Heart left ventricle (tissue), 16 donors: ENCODE results near the gene LPP. TPM values are rescaled to one million over a fixed set of nuclear protein-coding genes. Genes with fewer than 3 reads are reported as not detected.

Experiments
- ATAC-seq, 4 donors: fragments of 200-7000 bp; cut with Tn5 transposase; one replicate each; pipeline ENCODE4 v1.9.1; 2020 to 2022; ENCODE audit warnings: moderate library complexity in 4 of 4, mild to moderate bottlenecking in 3 of 4, moderate number of reproducible peaks in 1 of 4
- DNase-seq, 5 donors: peaks; one replicate each; pipeline ENCODE4 v3.0.0-alpha.2; 2020
- H3K27ac ChIP-seq, 12 donors: fragments of 200-600 bp; sonication (generic) in 4 of 12; one replicate each; pipeline versions ENCODE4 v1.5.0 to v1.8.0; 2016 to 2022; ENCODE audit warnings: mild to moderate bottlenecking in 2 of 12
- H3K27me3 ChIP-seq, 9 donors: fragments of 200-600 bp; sonication (generic) in 2 of 9; one replicate each; pipeline versions ENCODE4 v1.5.1 to v1.8.0; 2016 to 2022; ENCODE audit warnings: mild to moderate bottlenecking in 3 of 9
- H3K36me3 ChIP-seq, 9 donors: fragments of 200-600 bp; sonication (generic) in 2 of 9; one replicate each; pipeline versions ENCODE4 v1.5.0 to v1.8.0; 2018 to 2022; ENCODE audit warnings: mild to moderate bottlenecking in 2 of 9
- H3K4me1 ChIP-seq, 12 donors: fragments of 200-600 bp; sonication (generic) in 4 of 12; one replicate each; pipeline versions ENCODE4 v1.5.0 to v1.8.0; 2016 to 2022; ENCODE audit warnings: mild to moderate bottlenecking in 3 of 12
- H3K4me3 ChIP-seq, 12 donors: fragments of 200-600 bp; sonication (generic) in 4 of 12; one replicate each; pipeline versions ENCODE4 v1.5.0 to v1.8.0; 2017 to 2022; ENCODE audit warnings: mild to moderate bottlenecking in 9 of 12, moderate library complexity in 4 of 12
- H3K9me3 ChIP-seq, 12 donors: fragments of 200-600 bp; sonication (generic) in 4 of 12; one replicate each; pipeline versions ENCODE4 v1.5.0 to v1.8.0; 2016 to 2022; ENCODE audit warnings: mild to moderate bottlenecking in 1 of 12
- POLR2A ChIP-seq, 2 donors: fragments of 450-650 bp; IDR thresholded peaks; one replicate each; pipeline ENCODE4 v1.6.1; 2017; ENCODE audit warnings: antibody characterized with exemption in 2 of 2, mild to moderate bottlenecking in 2 of 2, moderate library complexity in 2 of 2
- WGBS, 4 donors: extraction: QIAGEN DNeasy Blood & Tissue Kit in 2 of 4; methylation state at CpG; one replicate each; pipeline versions ENCODE4 v1.1.5 to v1.1.7; 2013 to 2018; 5-methylcytosine and 5-hydroxymethylcytosine counted together
- intact Hi-C, 10 donors: fragments of 100-400 bp; cut with DNase I; formaldehyde crosslinking; loops; one replicate each; pipeline versions ENCODE4 v1.11.1 to v1.14.2; 2022
- polyA plus RNA-seq, 2 donors: library from polyadenylated mRNA; stranded (reverse); fragments of 200-250 nt; gene quantifications; one replicate each; pipeline ENCODE4 v1.2.3, GENCODE V29; 2013
- total RNA-seq, 9 donors: library from RNA; depleted of rRNA in 2 of 9; stranded (reverse); fragments of >200 nt in 2 of 9; fragmentation: NEBNext Ultra II Directional in 3 of 9; extraction: Animal tissue kit (Norgen Biotek cat#: 25700) in 3 of 9; gene quantifications; one replicate each; pipeline versions ENCODE4 v1.1.0 to v1.2.4, GENCODE V29; 2016 to 2023
- TF ChIP-seq, protein P1 (sequence below), 12 donors: fragments of 200-600 bp; sonication (generic) in 4 of 12; IDR thresholded peaks; one replicate each; pipeline versions ENCODE4 v1.5.0 to v1.8.0; 2018 to 2022; ENCODE audit warnings: antibody characterized with exemption in 12 of 12, mild to moderate bottlenecking in 5 of 12
- donor health status: ischemic (EF 13 %, LVEDD 7.1; RV severe dilation, severe dysfunction).
- donor health status: healthy with polysubstance abuse.
- donor health status: DM: no; HTN: yes; CAD: no.
- donor health status: DM: no; HTN: no; CAD: no.
- donor health status: ischemic (EF 25% LVEDD 6.9; RV normal size, moderate dysfunction).
- donor health status: ischemic (EF 25% LVEDD 5.7; RV mildly dilated, moderate dysfunction).
- donor health status: healthy.
- donor health status: DM: yes; HTN: yes; CAD: no.
- donor health status: ischemic (EF 35%, LVEDD 5.7; RV mildly dilated, moderate dysfunction).
- donor health status: nonischemic (EF 11% LVEDD 7.7; RV severe dilation, severe dysfunction).
- donor health status: DM: yes; HTN: yes; CAD: no.
- donor health status: PGD.
- donor health status: ischemic (EF 29% LVEDD 5.4; RV normal size, mild dysfunction).
- donor health status: nonischemic (EF 23%, LVEDD 6.1; RV moderate dilation, normal function).

Gene LPP
- total and polyA plus RNA-seq, 11 donors: 9.2 to 178 (median 100) TPM

- TF ChIP-seq, protein P1, sequence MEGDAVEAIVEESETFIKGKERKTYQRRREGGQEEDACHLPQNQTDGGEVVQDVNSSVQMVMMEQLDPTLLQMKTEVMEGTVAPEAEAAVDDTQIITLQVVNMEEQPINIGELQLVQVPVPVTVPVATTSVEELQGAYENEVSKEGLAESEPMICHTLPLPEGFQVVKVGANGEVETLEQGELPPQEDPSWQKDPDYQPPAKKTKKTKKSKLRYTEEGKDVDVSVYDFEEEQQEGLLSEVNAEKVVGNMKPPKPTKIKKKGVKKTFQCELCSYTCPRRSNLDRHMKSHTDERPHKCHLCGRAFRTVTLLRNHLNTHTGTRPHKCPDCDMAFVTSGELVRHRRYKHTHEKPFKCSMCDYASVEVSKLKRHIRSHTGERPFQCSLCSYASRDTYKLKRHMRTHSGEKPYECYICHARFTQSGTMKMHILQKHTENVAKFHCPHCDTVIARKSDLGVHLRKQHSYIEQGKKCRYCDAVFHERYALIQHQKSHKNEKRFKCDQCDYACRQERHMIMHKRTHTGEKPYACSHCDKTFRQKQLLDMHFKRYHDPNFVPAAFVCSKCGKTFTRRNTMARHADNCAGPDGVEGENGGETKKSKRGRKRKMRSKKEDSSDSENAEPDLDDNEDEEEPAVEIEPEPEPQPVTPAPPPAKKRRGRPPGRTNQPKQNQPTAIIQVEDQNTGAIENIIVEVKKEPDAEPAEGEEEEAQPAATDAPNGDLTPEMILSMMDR (IDR thresholded peaks at IDR 0.05): no peak
- TF ChIP-seq POLR2A (IDR thresholded peaks at IDR 0.05): no peak
- Histone ChIP-seq H3K36me3 (no peaks in the 10 kb centered on the region), H3K27me3 (no peaks in the 10 kb centered on the region), H3K4me3 (no peak overlapping the region), H3K27ac (no peak overlapping the region), H3K4me1 (peaks cover 0 to 16% (median 2%) of the 10 kb centered on the region in 12 donors), H3K9me3 (no peaks in the 10 kb centered on the region)
- ATAC-seq (no peak), DNase-seq (no peak)
- intact Hi-C loops: no loop called here
- WGBS, 4 donors: 68 to 76% (median 72%) methylated on average over 15 of the region's 15 CpGs
Measured at GRCh38 chr3:188106887-188107830, 46.8 kb upstream of the LPP start.

GRCh38 chr3:188108703-188109412, 45.1 kb upstream of the LPP start:
- intact Hi-C loops: no loop called here
- ATAC-seq (no peak), DNase-seq (no peak)
- no peak for TF ChIP-seq POLR2A (IDR thresholded peaks at IDR 0.05)
- TF ChIP-seq, protein P1 (IDR thresholded peaks at IDR 0.05): no peak
- no peaks in the 10 kb centered on the region for H3K36me3 ChIP-seq
- H3K27me3 ChIP-seq: no peaks in the 10 kb centered on the region
- H3K9me3 ChIP-seq: no peaks in the 10 kb centered on the region
- no peak overlapping the region for H3K27ac ChIP-seq
- H3K4me3 ChIP-seq: no peak overlapping the region
- H3K4me1 ChIP-seq: peaks cover 0 to 18% (median 2%) of the 10 kb centered on the region in 12 donors
- WGBS, 4 donors: 90 to 93% (median 91%) methylated on average over 4 of the region's 4 CpGs

GRCh38 chr3:188111002-188111584, 42.9 kb upstream of the LPP start:
- TF ChIP-seq, protein P1 (IDR thresholded peaks at IDR 0.05): no peak
- no peak for TF ChIP-seq POLR2A (IDR thresholded peaks at IDR 0.05)
- 31 to 39% (median 35%) methylated on average over 2 of the region's 2 CpGs for WGBS, 4 donors

GRCh38 chr3:188113756-188114155, 40.2 kb upstream of the LPP start:
- Histone ChIP-seq H3K27me3 (no peaks in the 10 kb centered on the region), H3K36me3 (no peaks in the 10 kb centered on the region), H3K4me1 (peaks cover 0 to 18% (median 2%) of the 10 kb centered on the region in 12 donors), H3K4me3 (no peak overlapping the region), H3K9me3 (peaks cover 0 to 5% (median 0%) of the 10 kb centered on the region in 12 donors), H3K27ac (no peak overlapping the region)
- ATAC-seq (no peak), DNase-seq (no peak)
- no peak for TF ChIP-seq POLR2A (IDR thresholded peaks at IDR 0.05)
- TF ChIP-seq, protein P1 (IDR thresholded peaks at IDR 0.05): no peak
- intact Hi-C loops: no loop called here

More at GRCh38 chr3:188111002-188111584, 42.9 kb upstream of the LPP start:
- intact Hi-C loops: no loop called here
- Histone ChIP-seq H3K36me3 (no peaks in the 10 kb centered on the region), H3K27me3 (no peaks in the 10 kb centered on the region), H3K27ac (peak overlapping the region in 8 of 12 donors; percentile 15 to 73 (median 48)), H3K9me3 (no peaks in the 10 kb centered on the region), H3K4me3 (no peak overlapping the region), H3K4me1 (peaks cover 0 to 18% (median 2%) of the 10 kb centered on the region in 12 donors)
- DNase-seq: peak in 1 of 5 donors; percentile 26
- peak; percentile 66 to 93 (median 81) for ATAC-seq
